Activated naive CD8-positive, alpha-beta T cell treated with anti-CD3 and anti-CD28 coated beads, Interleukin-2, amount 50 U/mL, for 16 hours (primary cell): ENCODE measurements around the gene TBX5.

ENCODE experiments used
- DNase-seq: peaks from one replicate; pipeline ENCODE4 v3.0.0-alpha.2; 2020; ENCODE audit warnings: low read depth, low spot score

TBX5 gene

GRCh38 chr12:114431902-114432301 is 26.0 kb upstream of the TBX5 start:
- DNase-seq, result no peak

GRCh38 chr12:114430306-114430705 is 24.4 kb upstream of the TBX5 start:
- DNase-seq, result no peak

- DNase-seq, result no peak
These were observed 19.2 kb upstream of the TBX5 start for GRCh38 chr12:114425031-114425626.

- DNase-seq, result no peak
These were observed 15.0 kb upstream of the TBX5 start for GRCh38 chr12:114420944-114421335.

GRCh38 chr12:114420182-114420943 is 14.4 kb upstream of the TBX5 start:
- no peak for DNase-seq

- DNase-seq, result no peak
These were observed 10.1 kb upstream of the TBX5 start for GRCh38 chr12:114416028-114416427.

GRCh38 chr12:114415525-114415868 is 9.6 kb upstream of the TBX5 start:
- no peak for DNase-seq

GRCh38 chr12:114414866-114415524 is 9.1 kb upstream of the TBX5 start:
- no peak for DNase-seq

- no peak for DNase-seq
These were observed 8.3 kb upstream of the TBX5 start for GRCh38 chr12:114414031-114414865.

- DNase-seq, result no peak
These were observed 7.1 kb upstream of the TBX5 start for GRCh38 chr12:114412825-114413749.

- DNase-seq, result no peak
These were observed 6.4 kb upstream of the TBX5 start for GRCh38 chr12:114412307-114412706.

- no peak for DNase-seq
These were observed 5.3 kb upstream of the TBX5 start for GRCh38 chr12:114411071-114411837.

GRCh38 chr12:114409852-114410600 is 4.1 kb upstream of the TBX5 start:
- DNase-seq, result no peak

GRCh38 chr12:114408886-114409851 is 3.2 kb upstream of the TBX5 start:
- no peak for DNase-seq

- no peak for DNase-seq
These were observed 2.5 kb upstream of the TBX5 start for GRCh38 chr12:114408471-114408885.

GRCh38 chr12:114407842-114408411 is 2.0 kb upstream of the TBX5 start:
- DNase-seq, result no peak

GRCh38 chr12:114406984-114407841 is 1.3 kb upstream of the TBX5 start:
- DNase-seq, result no peak
